ENCODE data around the gene STRIP1. TPM values are rescaled to one million over a fixed set of nuclear protein-coding genes. Genes with fewer than 3 reads are reported as not detected.

STRIP1 gene
- polyA plus RNA-seq, 2 of the 4 experiments (the other 2 are of a cell fraction) = 16.4 to 16.7 TPM

DNA sequence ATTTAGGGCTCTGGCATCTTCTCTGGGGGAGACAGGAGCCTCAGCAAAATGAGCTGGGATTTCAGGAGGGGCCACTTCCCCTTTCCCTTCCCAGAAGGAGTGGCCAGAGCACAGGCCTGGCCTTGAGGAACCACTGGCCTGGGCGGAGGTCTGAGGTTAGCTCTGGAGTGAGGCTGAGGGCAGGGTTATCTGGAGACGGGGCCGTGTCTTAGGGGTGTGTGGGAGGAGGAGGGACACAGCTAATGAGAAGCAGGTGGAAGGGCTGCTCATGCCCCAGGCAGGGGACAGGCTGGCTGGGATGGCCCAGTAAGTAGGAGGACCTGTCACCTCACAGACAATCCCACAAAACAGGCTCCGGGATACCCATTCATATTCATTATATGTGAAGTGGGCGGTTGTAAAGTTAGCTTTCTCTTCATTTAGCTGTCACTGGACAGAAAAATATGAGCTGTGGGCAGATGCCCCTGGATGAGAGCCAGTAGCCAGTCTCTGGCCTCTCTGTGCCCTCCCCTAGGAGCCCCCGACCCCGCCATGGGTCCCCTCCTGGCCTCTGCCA, 23.6 kb downstream of the STRIP1 start:
- CTCF ChIA-PET = interaction anchor here (1.0 to 10.3 kb wide), 5 partner anchors 8 to 403 kb away, joined by 3 to 130 read pairs (median 4); no protein-coding TSS in a partner anchor
- Histone ChIP-seq H3K9me3 (no peaks in the 10 kb centered on the region), H3K4me3 (no peak overlapping the region), H3K27ac (no peak overlapping the region), H3K4me2 (no peak overlapping the region), H3K4me1 (no peaks in the 10 kb centered on the region)
- no peak for DNase-seq (ENCODE audit: low read depth in 1 of 2, low spot score in 1 of 2)
- WGBS (ENCODE audit: missing lambda C conversion rate) = 84% methylated on average over 7 of the region's 7 CpGs
- FAIRE-seq = no peak
- POLR2A ChIA-PET = no interaction called here
- TF ChIP-seq EHMT2 (IDR thresholded peaks at IDR 0.05; ENCODE audit: low read depth) (no peak), HOXA7 (CRISPR knock-in tag; IDR thresholded peaks at IDR 0.05) (no peak), KDM5A (IDR thresholded peaks at IDR 0.05) (no peak), FOSB (CRISPR knock-in tag; IDR thresholded peaks at IDR 0.05) (no peak)
- ATAC-seq = no peak

DNA sequence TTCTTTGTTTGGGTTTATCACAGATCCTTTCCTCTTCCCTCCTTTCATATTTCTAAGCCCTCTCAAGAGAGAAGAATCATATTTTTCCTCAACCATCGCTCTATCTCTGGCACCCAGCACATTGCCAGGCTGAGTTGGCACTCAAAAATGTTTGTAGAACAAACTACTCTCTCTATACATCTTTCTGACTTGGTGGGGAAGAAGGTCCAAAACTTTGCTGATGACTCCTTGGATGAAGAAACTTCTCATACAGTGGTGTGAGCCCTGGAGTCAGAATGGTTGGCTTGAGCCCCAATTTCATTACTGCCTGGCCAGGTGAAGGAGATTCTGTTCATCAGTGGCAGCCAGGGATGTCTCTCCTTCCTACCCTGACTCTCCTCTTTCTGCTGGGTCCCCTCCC, 24.2 kb downstream of the STRIP1 start:
- DNase-seq (ENCODE audit: low read depth in 1 of 2, low spot score in 1 of 2) (no peak), FAIRE-seq (no peak), ATAC-seq (no peak)
- no peak overlapping the region for H3K27ac ChIP-seq
- H3K9me3 ChIP-seq = no peaks in the 10 kb centered on the region
- WGBS (ENCODE audit: missing lambda C conversion rate) = 77% methylated on average over 1 of the region's 1 CpG
- no peaks in the 10 kb centered on the region for H3K4me1 ChIP-seq
- TF ChIP-seq RFX5 (IDR thresholded peaks at IDR 0.05) (no peak), KDM5A (IDR thresholded peaks at IDR 0.05) (no peak), HOXA7 (CRISPR knock-in tag; IDR thresholded peaks at IDR 0.05) (no peak), MYC (IDR thresholded peaks at IDR 0.05; ENCODE audit: borderline replicate concordance, low read length) (no peak), SMC3 (IDR thresholded peaks at IDR 0.05) (no peak)
- TF ChIP-seq, protein P1, sequence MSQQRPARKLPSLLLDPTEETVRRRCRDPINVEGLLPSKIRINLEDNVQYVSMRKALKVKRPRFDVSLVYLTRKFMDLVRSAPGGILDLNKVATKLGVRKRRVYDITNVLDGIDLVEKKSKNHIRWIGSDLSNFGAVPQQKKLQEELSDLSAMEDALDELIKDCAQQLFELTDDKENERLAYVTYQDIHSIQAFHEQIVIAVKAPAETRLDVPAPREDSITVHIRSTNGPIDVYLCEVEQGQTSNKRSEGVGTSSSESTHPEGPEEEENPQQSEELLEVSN (IDR thresholded peaks at IDR 0.05; ENCODE audit: borderline replicate concordance, low read depth) = no peak
- TF ChIP-seq, protein P2, sequence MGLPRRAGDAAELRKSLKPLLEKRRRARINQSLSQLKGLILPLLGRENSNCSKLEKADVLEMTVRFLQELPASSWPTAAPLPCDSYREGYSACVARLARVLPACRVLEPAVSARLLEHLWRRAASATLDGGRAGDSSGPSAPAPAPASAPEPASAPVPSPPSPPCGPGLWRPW (IDR thresholded peaks at IDR 0.05) = no peak
- TF ChIP-seq, protein P3, sequence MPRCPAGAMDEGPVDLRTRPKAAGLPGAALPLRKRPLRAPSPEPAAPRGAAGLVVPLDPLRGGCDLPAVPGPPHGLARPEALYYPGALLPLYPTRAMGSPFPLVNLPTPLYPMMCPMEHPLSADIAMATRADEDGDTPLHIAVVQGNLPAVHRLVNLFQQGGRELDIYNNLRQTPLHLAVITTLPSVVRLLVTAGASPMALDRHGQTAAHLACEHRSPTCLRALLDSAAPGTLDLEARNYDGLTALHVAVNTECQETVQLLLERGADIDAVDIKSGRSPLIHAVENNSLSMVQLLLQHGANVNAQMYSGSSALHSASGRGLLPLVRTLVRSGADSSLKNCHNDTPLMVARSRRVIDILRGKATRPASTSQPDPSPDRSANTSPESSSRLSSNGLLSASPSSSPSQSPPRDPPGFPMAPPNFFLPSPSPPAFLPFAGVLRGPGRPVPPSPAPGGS (IDR thresholded peaks at IDR 0.05) = no peak
- ChIA-PET POLR2A (no interaction called here), CTCF (interaction anchor here (1.0 to 10.3 kb wide), 4 partner anchors 9 to 402 kb away, joined by 3 to 130 read pairs (median 13); no protein-coding TSS in a partner anchor)
- H3K4me3 ChIP-seq = no peak overlapping the region
- no peak overlapping the region for H3K4me2 ChIP-seq

DNA sequence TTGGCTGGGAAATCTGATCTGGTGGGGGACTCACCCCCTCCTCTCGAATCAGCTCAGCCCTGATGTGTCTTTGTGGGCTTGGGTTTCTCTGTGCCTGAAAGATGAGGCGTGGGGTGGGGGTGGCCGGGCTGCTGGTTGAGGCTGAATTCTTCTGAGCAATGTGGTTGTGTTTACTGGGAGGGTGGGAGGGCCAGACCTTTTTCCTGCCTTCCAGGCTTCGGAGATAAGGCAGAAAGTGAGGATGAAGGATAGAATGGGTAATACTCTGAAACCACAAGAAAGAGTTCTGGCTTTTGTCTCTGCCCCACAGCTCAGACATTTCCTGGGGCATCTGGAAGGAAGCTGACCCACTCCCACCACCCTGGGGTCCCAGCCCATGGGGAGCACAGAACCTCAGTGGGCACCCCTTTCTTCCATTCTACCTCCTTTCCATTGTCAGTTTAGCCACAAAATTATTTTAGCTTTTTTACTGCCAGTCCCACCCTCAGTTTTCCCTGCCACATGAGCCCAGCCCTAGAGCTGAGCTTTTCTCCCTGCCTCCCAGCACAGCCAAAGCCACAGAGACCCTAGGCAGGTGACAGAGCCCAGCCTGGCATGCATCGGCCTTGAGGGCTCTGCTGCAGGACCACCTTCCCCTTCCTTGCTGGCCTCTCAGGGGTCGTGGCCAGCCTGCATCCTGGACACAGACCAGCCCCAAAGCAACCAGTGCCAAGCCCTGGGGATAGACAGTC, 24.9 kb downstream of the STRIP1 start:
- CTCF ChIA-PET = interaction anchor here (0.6 to 10.3 kb wide), 15 partner anchors 9 to 432 kb away, joined by 3 to 130 read pairs (median 4); partner anchors contain the start of gene UBL4B
- H3K9me3 ChIP-seq = no peaks in the 10 kb centered on the region
- no peak overlapping the region for H3K27ac ChIP-seq
- no peak for ATAC-seq
- no peaks in the 10 kb centered on the region for H3K4me1 ChIP-seq
- no peak for DNase-seq (ENCODE audit: low read depth in 1 of 2, low spot score in 1 of 2)
- no peak overlapping the region for H3K4me3 ChIP-seq
- no peak for FAIRE-seq
- TF ChIP-seq, protein P4, sequence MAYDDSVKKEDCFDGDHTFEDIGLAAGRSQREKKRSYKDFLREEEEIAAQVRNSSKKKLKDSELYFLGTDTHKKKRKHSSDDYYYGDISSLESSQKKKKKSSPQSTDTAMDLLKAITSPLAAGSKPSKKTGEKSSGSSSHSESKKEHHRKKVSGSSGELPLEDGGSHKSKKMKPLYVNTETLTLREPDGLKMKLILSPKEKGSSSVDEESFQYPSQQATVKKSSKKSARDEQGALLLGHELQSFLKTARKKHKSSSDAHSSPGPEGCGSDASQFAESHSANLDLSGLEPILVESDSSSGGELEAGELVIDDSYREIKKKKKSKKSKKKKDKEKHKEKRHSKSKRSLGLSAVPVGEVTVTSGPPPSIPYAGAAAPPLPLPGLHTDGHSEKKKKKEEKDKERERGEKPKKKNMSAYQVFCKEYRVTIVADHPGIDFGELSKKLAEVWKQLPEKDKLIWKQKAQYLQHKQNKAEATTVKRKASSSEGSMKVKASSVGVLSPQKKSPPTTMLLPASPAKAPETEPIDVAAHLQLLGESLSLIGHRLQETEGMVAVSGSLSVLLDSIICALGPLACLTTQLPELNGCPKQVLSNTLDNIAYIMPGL (CRISPR knock-in tag; IDR thresholded peaks at IDR 0.05; ENCODE audit: borderline replicate concordance) = no peak
- TF ChIP-seq RCOR1 (IDR thresholded peaks at IDR 0.05; ENCODE audit: low read depth, low read length) = no peak
- TF ChIP-seq ZSCAN20 (CRISPR knock-in tag; IDR thresholded peaks at IDR 0.05) = no peak
- TF ChIP-seq MAFK (IDR thresholded peaks at IDR 0.05; ENCODE audit: partially characterized antibody) = no peak
- TF ChIP-seq RFX5 (IDR thresholded peaks at IDR 0.05) = no peak
- TF ChIP-seq, protein P5, sequence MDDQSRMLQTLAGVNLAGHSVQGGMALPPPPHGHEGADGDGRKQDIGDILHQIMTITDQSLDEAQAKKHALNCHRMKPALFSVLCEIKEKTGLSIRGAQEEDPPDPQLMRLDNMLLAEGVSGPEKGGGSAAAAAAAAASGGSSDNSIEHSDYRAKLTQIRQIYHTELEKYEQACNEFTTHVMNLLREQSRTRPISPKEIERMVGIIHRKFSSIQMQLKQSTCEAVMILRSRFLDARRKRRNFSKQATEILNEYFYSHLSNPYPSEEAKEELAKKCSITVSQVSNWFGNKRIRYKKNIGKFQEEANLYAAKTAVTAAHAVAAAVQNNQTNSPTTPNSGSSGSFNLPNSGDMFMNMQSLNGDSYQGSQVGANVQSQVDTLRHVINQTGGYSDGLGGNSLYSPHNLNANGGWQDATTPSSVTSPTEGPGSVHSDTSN (IDR thresholded peaks at IDR 0.05) = no peak
- TF ChIP-seq ZNF302 (CRISPR knock-in tag; IDR thresholded peaks at IDR 0.05) = no peak
- TF ChIP-seq HOXA7 (CRISPR knock-in tag; IDR thresholded peaks at IDR 0.05) = no peak
- TF ChIP-seq, protein P6, sequence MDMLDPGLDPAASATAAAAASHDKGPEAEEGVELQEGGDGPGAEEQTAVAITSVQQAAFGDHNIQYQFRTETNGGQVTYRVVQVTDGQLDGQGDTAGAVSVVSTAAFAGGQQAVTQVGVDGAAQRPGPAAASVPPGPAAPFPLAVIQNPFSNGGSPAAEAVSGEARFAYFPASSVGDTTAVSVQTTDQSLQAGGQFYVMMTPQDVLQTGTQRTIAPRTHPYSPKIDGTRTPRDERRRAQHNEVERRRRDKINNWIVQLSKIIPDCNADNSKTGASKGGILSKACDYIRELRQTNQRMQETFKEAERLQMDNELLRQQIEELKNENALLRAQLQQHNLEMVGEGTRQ (IDR thresholded peaks at IDR 0.05) = no peak
- TF ChIP-seq SMC3 (IDR thresholded peaks at IDR 0.05) = no peak
- TF ChIP-seq POLR2AphosphoS2 (conservative IDR thresholded peaks at IDR 0.05; ENCODE audit: low read length) = no peak
- no peak for TF ChIP-seq PHF8 (IDR thresholded peaks at IDR 0.05; ENCODE audit: borderline replicate concordance, low read depth)
- TF ChIP-seq EHMT2 (IDR thresholded peaks at IDR 0.05; ENCODE audit: low read depth) = no peak
- no peak for TF ChIP-seq EHF (CRISPR knock-in tag; IDR thresholded peaks at IDR 0.05)
- TF ChIP-seq SREBF2 (IDR thresholded peaks at IDR 0.05) = no peak
- TF ChIP-seq GATA3 (IDR thresholded peaks at IDR 0.05; ENCODE audit: borderline replicate concordance) = no peak
- no peak for TF ChIP-seq TP53 (CRISPR knock-in tag; IDR thresholded peaks at IDR 0.05)
- TF ChIP-seq HEYL (CRISPR knock-in tag; IDR thresholded peaks at IDR 0.05) = no peak
- WGBS (ENCODE audit: missing lambda C conversion rate) = 76% methylated on average over 4 of the region's 6 CpGs
- POLR2A ChIA-PET = no interaction called here
- H3K4me2 ChIP-seq = no peak overlapping the region
